ENCODE results near the gene ADI1. TPM values are rescaled to one million over a fixed set of nuclear protein-coding genes. Genes with fewer than 3 reads are reported as not detected.

Gene ADI1
- total RNA-seq, 2 donors from 2014 or later: 24.1 to 26.4 TPM

- no peak overlapping the region for H3K27ac Mint-ChIP-seq
- no peaks in the 10 kb centered on the region for H3K9me3 Mint-ChIP-seq
- ATAC-seq (replicated peaks in 1 of 2) (no peak), DNase-seq (no peak)
- H3K36me3 Mint-ChIP-seq (ENCODE audit: insufficient read depth in 2 of 2): peaks cover 3 to 22% of the 10 kb centered on the region in 2 donors
- H3K4me3 Mint-ChIP-seq: no peak overlapping the region
- H3K27me3 Mint-ChIP-seq (ENCODE audit: low read depth): no peaks in the 10 kb centered on the region
- H3K4me1 Mint-ChIP-seq (ENCODE audit: low read depth): peaks cover 5% of the 10 kb centered on the region
Measured at GRCh38 chr2:3539836-3540235, 20.5 kb upstream of the ADI1 start.

- ATAC-seq (replicated peaks in 1 of 2) (peak; percentile 68 to 76), DNase-seq (peak; percentile 12 to 45)
- Mint-ChIP-seq H3K27me3 (ENCODE audit: low read depth) (no peaks in the 10 kb centered on the region), H3K36me3 (ENCODE audit: insufficient read depth in 2 of 2) (peaks cover 0 to 12% of the 10 kb centered on the region in 2 donors), H3K4me3 (peak overlapping the region; percentile 73 to 78), H3K4me1 (ENCODE audit: low read depth) (peaks cover 3% of the 10 kb centered on the region), H3K9me3 (no peaks in the 10 kb centered on the region), H3K27ac (peak overlapping the region; percentile 75)
Measured at GRCh38 chr2:3536682-3537632, 17.6 kb upstream of the ADI1 start.

- no peaks in the 10 kb centered on the region for H3K27me3 Mint-ChIP-seq (ENCODE audit: low read depth)
- no peaks in the 10 kb centered on the region for H3K9me3 Mint-ChIP-seq
- H3K4me3 Mint-ChIP-seq: peak overlapping the region; percentile 73 to 78
- peaks cover 0 to 5% of the 10 kb centered on the region in 2 donors for H3K36me3 Mint-ChIP-seq (ENCODE audit: insufficient read depth in 2 of 2)
- H3K27ac Mint-ChIP-seq: peak overlapping the region; percentile 75
- ATAC-seq (replicated peaks in 1 of 2) (peak; percentile 62 to 65), DNase-seq (no peak)
- no peaks in the 10 kb centered on the region for H3K4me1 Mint-ChIP-seq (ENCODE audit: low read depth)
Measured at GRCh38 chr2:3535794-3536681, 16.7 kb upstream of the ADI1 start.

GRCh38 chr2:3535467-3535793, 16.1 kb upstream of the ADI1 start:
- H3K4me3 Mint-ChIP-seq: peak overlapping the region in 1 of 2 donors; percentile 73
- H3K27me3 Mint-ChIP-seq (ENCODE audit: low read depth): no peaks in the 10 kb centered on the region
- DNase-seq: no peak
- no peaks in the 10 kb centered on the region for H3K9me3 Mint-ChIP-seq
- no peaks in the 10 kb centered on the region for H3K4me1 Mint-ChIP-seq (ENCODE audit: low read depth)
- ATAC-seq (replicated peaks in 1 of 2): no peak
- no peak overlapping the region for H3K27ac Mint-ChIP-seq
- H3K36me3 Mint-ChIP-seq (ENCODE audit: insufficient read depth in 2 of 2): peaks cover 0 to 5% of the 10 kb centered on the region in 2 donors

- H3K4me1 Mint-ChIP-seq (ENCODE audit: low read depth): no peaks in the 10 kb centered on the region
- H3K36me3 Mint-ChIP-seq (ENCODE audit: insufficient read depth in 2 of 2): peaks cover 0 to 5% of the 10 kb centered on the region in 2 donors
- H3K27ac Mint-ChIP-seq: no peak overlapping the region
- ATAC-seq (replicated peaks in 1 of 2) (no peak), DNase-seq (no peak)
- no peak overlapping the region for H3K4me3 Mint-ChIP-seq
- H3K27me3 Mint-ChIP-seq (ENCODE audit: low read depth): no peaks in the 10 kb centered on the region
- H3K9me3 Mint-ChIP-seq: no peaks in the 10 kb centered on the region
Measured at GRCh38 chr2:3534251-3534814, 15.0 kb upstream of the ADI1 start.

GRCh38 chr2:3533836-3534235, 14.5 kb upstream of the ADI1 start:
- H3K36me3 Mint-ChIP-seq (ENCODE audit: insufficient read depth in 2 of 2): peaks cover 0 to 5% of the 10 kb centered on the region in 2 donors
- no peaks in the 10 kb centered on the region for H3K4me1 Mint-ChIP-seq (ENCODE audit: low read depth)
- ATAC-seq (replicated peaks in 1 of 2) (no peak), DNase-seq (no peak)
- H3K27me3 Mint-ChIP-seq (ENCODE audit: low read depth): no peaks in the 10 kb centered on the region
- H3K4me3 Mint-ChIP-seq: no peak overlapping the region
- no peaks in the 10 kb centered on the region for H3K9me3 Mint-ChIP-seq
- no peak overlapping the region for H3K27ac Mint-ChIP-seq

- no peaks in the 10 kb centered on the region for H3K27me3 Mint-ChIP-seq (ENCODE audit: low read depth)
- H3K36me3 Mint-ChIP-seq (ENCODE audit: insufficient read depth in 2 of 2): peaks cover 0 to 5% of the 10 kb centered on the region in 2 donors
- DNase-seq (no peak), ATAC-seq (replicated peaks in 1 of 2) (no peak)
- no peaks in the 10 kb centered on the region for H3K9me3 Mint-ChIP-seq
- H3K27ac Mint-ChIP-seq: no peak overlapping the region
- no peaks in the 10 kb centered on the region for H3K4me1 Mint-ChIP-seq (ENCODE audit: low read depth)
- no peak overlapping the region for H3K4me3 Mint-ChIP-seq
Measured at GRCh38 chr2:3532941-3533340, 13.6 kb upstream of the ADI1 start.

- H3K4me1 Mint-ChIP-seq (ENCODE audit: low read depth): no peaks in the 10 kb centered on the region
- ATAC-seq (replicated peaks in 1 of 2): no peak
- H3K36me3 Mint-ChIP-seq (ENCODE audit: insufficient read depth in 2 of 2): no peaks in the 10 kb centered on the region
- H3K27me3 Mint-ChIP-seq (ENCODE audit: low read depth): no peaks in the 10 kb centered on the region
- no peak for DNase-seq
- H3K9me3 Mint-ChIP-seq: no peaks in the 10 kb centered on the region
- H3K27ac Mint-ChIP-seq: no peak overlapping the region
- no peak overlapping the region for H3K4me3 Mint-ChIP-seq
Measured at GRCh38 chr2:3529316-3530025, 10.1 kb upstream of the ADI1 start.

GRCh38 chr2:3527886-3528785, 8.8 kb upstream of the ADI1 start:
- H3K27me3 Mint-ChIP-seq (ENCODE audit: low read depth): no peaks in the 10 kb centered on the region
- H3K36me3 Mint-ChIP-seq (ENCODE audit: insufficient read depth in 2 of 2): no peaks in the 10 kb centered on the region
- ATAC-seq (replicated peaks in 1 of 2): no peak
- no peak for DNase-seq
- no peak overlapping the region for H3K4me3 Mint-ChIP-seq
- H3K9me3 Mint-ChIP-seq: no peaks in the 10 kb centered on the region
- no peaks in the 10 kb centered on the region for H3K4me1 Mint-ChIP-seq (ENCODE audit: low read depth)
- H3K27ac Mint-ChIP-seq: no peak overlapping the region

GRCh38 chr2:3526871-3527270, 7.5 kb upstream of the ADI1 start:
- no peak for DNase-seq
- peaks cover under 1% of the 10 kb centered on the region for H3K4me1 Mint-ChIP-seq (ENCODE audit: low read depth)
- H3K36me3 Mint-ChIP-seq (ENCODE audit: insufficient read depth in 2 of 2): no peaks in the 10 kb centered on the region
- no peak overlapping the region for H3K4me3 Mint-ChIP-seq
- no peak overlapping the region for H3K27ac Mint-ChIP-seq
- H3K27me3 Mint-ChIP-seq (ENCODE audit: low read depth): no peaks in the 10 kb centered on the region
- no peak for ATAC-seq (replicated peaks in 1 of 2)
- no peaks in the 10 kb centered on the region for H3K9me3 Mint-ChIP-seq

GRCh38 chr2:3523551-3524041, 4.3 kb upstream of the ADI1 start:
- peaks cover 0 to 2% of the 10 kb centered on the region in 2 donors for H3K9me3 Mint-ChIP-seq
- no peaks in the 10 kb centered on the region for H3K27me3 Mint-ChIP-seq (ENCODE audit: low read depth)
- H3K36me3 Mint-ChIP-seq (ENCODE audit: insufficient read depth in 2 of 2): peaks cover 0 to 4% of the 10 kb centered on the region in 2 donors
- no peak overlapping the region for H3K4me3 Mint-ChIP-seq
- H3K27ac Mint-ChIP-seq: no peak overlapping the region
- ATAC-seq (replicated peaks in 1 of 2): no peak
- H3K4me1 Mint-ChIP-seq (ENCODE audit: low read depth): peaks cover 23% of the 10 kb centered on the region
- DNase-seq: no peak
